Renal pelvis (tissue), 12 donors: ENCODE results near the gene VSTM2A. TPM values are rescaled to one million over a fixed set of nuclear protein-coding genes. Genes with fewer than 3 reads are reported as not detected.
"Not testable (repeated sequence)": the region's sequence is repeated elsewhere in the genome, so short reads cannot be mapped to it uniquely, and the experiment has no call there.

Experiments used
- DNase-seq: peaks from one replicate; pipeline ENCODE4 v3.0.0-alpha.2; 2013
- long read RNA-seq, 16 experiments: transcript quantifications; one replicate each; lab custom pipeline, GENCODE V29; 2026
- polyA plus RNA-seq, 3 donors: library from polyadenylated mRNA; unstranded; fragments of 120-200 nt; gene quantifications; one replicate each; pipeline ENCODE4 v1.2.1, GENCODE V29; 2013; ENCODE audit not compliant: insufficient read length in 3 of 3

VSTM2A gene, protein sequence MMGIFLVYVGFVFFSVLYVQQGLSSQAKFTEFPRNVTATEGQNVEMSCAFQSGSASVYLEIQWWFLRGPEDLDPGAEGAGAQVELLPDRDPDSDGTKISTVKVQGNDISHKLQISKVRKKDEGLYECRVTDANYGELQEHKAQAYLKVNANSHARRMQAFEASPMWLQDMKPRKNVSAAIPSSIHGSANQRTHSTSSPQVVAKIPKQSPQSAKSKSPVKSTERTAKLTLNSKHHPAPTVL
- polyA plus RNA-seq, result 1 to 10 TPM; 1.8 to 2.7 (median 1.8) TPM
- long read RNA-seq, donor 1, result 0 reads
- long read RNA-seq, donor 2, result 0 reads
- long read RNA-seq, donor 3, result 0 reads
- long read RNA-seq, donor 4, result 0 reads
- long read RNA-seq, donor 5, result 0 reads
- long read RNA-seq, donor 6, result 0 reads
- long read RNA-seq, donor 7, partial matches to known transcripts, result 0 of 1 reads
- long read RNA-seq, donor 7, other reads (novel, unspliced or antisense), result 0 of 1 reads
- long read RNA-seq, donor 8, result 0 reads
- long read RNA-seq, donor 9, partial matches to known transcripts, result 0 of 1 reads
- long read RNA-seq, donor 9, other reads (novel, unspliced or antisense), result 0 of 1 reads
- long read RNA-seq, donor 10, partial matches to known transcripts, result 0 of 1 reads
- long read RNA-seq, donor 10, other reads (novel, unspliced or antisense), result 0 of 1 reads
- long read RNA-seq, donor 11, result 0 reads
- long read RNA-seq, donor 12, partial matches to known transcripts, result 0 of 2 reads
- long read RNA-seq, donor 12, other reads (novel, unspliced or antisense), result 0 of 2 reads
- long read RNA-seq, donor 13, result 0 reads
- long read RNA-seq, donor 14, partial matches to known transcripts, result 0 of 1 reads
- long read RNA-seq, donor 14, other reads (novel, unspliced or antisense), result 0 of 1 reads
- long read RNA-seq, donor 15, partial matches to known transcripts, result 0 of 2 reads
- long read RNA-seq, donor 15, other reads (novel, unspliced or antisense), result 0 of 2 reads
- long read RNA-seq, donor 16, partial matches to known transcripts, result 0 of 4 reads
- long read RNA-seq, donor 16, other reads (novel, unspliced or antisense), result 0 of 4 reads

- peak; percentile 58 for DNase-seq
These were observed at the start of gene VSTM2A for GRCh38 chr7:54541669-54542625. Gene VSTM2A (plus strand): TSS chr7:54542375. CDS start chr7:54542731, 356 bp downstream.

DNA sequence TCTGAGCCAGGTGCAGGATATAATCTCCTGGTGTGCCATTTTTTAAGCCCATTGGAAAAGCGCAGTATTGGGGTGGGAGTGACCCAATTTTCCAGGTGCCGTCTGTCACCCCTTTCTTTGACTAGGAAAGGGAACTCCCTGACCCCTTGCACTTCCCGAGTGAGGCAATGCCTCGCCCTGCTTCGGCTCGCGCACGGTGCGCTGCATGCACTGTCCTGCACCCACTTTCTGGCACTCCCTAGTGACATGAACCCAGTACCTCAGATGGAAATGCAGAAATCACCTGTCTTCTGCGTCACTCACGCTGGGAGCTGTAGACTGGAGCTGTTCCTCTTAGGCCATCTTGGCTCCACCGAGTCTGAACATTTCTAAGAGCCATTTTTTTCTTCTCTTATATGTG, 37.6 kb upstream of the VSTM2A start:
- DNase-seq, result not testable (repeated sequence)

- DNase-seq, result no peak
These were observed 12.6 kb upstream of the VSTM2A start for GRCh38 chr7:54529568-54529967.

DNA sequence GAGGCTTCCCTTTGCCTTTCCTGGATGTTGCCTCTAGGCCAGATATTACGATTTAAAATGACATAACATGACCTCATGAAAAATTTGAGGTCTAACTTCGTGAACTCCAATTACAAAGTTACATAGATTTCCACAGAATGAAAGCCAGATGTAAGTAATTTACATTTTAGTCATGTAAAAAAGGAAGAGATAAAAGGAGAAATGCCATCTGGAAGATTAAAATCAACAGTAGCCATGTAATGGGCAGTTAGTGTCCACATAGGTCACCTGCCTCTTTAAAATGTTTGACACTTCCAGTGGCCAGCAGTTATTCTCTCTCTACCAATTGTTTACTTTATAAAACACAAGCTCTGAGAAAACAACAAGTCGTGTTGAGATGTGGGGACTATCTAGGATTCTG, 4.1 kb upstream of the VSTM2A start:
- no peak for DNase-seq

- DNase-seq, result peak; percentile 52
These were observed 895 bp downstream of the VSTM2A start for GRCh38 chr7:54543051-54543488.

DNA sequence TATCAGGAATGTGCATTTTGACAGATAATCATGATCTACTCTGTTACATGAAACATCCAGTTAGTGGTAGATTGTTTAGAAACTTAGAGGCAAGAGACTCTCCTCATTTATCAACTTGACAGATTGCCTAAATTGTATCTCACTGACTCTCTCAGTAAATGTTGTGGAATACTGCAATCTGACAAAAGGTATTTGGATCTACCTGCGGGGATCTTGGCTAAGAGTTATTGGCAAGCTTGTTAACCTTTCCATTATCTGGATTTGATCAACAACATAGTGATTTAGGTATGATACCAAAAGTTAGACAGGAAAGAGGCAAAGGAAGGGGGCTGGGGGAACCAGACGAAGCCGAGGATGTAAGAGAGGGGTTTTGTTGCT, 2.0 kb downstream of the VSTM2A start:
- DNase-seq, result no peak

- DNase-seq, result no peak
These were observed 2.5 kb downstream of the VSTM2A start for GRCh38 chr7:54544527-54545240.

- no peak for DNase-seq
These were observed 3.0 kb downstream of the VSTM2A start for GRCh38 chr7:54545241-54545563.

GRCh38 chr7:54546081-54546985, 4.2 kb downstream of the VSTM2A start:
- DNase-seq, result peak; percentile 20

GRCh38 chr7:54546986-54547314, 4.8 kb downstream of the VSTM2A start:
- DNase-seq, result no peak

DNA sequence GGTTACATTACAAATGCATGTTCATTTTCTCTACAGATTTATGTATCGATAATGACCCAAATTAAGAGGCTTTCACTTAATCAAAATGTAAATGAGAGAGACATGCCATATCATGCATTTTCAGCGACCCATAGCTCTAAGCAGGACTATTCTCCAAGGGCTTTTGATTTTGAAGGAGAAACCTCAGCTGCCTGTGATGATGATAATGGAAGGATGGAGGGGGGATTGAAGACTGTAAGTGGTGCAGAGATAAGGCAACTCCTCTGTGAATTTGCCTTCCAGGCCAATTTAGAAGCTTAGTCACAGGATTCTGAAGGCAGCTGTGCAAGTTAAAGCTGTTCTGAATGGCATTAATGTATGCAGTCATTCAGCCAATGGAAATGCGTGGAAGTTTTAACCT, 8.3 kb downstream of the VSTM2A start:
- no peak for DNase-seq

DNA sequence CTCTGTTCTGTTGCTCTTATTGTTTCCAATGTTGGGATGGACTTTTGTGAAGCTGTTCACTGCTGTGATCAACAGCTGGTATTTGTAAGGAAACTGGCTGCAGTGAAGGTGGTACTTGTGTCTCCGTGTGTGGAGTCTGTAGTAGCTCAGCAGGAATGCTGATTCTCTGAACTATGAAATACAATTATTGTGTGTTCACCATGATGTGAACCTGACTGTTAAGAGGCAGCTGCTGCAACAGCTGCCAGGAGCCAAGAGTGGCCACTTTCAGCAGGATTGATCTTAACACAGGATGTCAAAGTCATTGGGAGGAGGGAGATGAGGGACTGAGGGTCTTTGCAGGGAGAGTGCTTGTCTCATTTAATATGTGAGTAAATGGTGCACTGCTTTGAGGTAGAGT, 13.9 kb downstream of the VSTM2A start:
- DNase-seq, result no peak

DNA sequence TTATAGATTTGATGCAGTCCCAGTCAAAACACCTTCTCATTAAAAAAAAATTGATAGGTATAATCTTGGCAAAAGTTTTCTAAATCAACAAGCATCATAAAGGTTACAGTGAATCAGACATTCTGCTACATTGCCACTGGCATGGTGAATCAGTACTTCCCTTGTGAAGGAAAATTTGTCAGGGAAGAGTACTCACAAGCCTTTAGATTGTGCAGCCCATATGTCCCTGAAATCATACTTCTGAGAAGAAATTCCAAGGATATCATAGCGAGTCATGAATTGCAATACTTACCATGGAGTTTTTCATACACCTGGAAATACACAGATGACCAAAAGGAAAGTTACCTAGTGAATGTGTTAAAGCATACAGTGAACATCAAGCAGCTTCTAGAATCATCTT, 17.2 kb downstream of the VSTM2A start:
- no peak for DNase-seq

DNA sequence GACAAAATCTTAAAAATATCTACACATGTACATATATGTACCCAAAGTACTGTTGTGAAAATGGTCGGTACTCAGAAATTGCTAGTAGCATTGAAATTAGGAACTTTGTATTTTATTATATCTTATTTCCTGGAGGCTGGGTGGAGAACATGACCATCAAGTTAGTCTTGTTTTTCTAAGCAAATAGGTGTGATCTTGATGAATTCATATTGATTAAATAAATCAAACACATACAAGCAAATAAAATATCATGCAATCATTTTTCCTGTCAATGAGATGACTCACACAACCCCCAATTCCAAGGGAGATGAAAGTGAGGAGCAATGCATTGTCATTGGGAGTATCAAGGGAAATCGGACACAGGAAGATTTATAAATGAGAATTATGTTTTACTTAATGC, 18.0 kb downstream of the VSTM2A start:
- DNase-seq, result no peak

GRCh38 chr7:54560723-54561122, 18.5 kb downstream of the VSTM2A start:
- no peak for DNase-seq

DNA sequence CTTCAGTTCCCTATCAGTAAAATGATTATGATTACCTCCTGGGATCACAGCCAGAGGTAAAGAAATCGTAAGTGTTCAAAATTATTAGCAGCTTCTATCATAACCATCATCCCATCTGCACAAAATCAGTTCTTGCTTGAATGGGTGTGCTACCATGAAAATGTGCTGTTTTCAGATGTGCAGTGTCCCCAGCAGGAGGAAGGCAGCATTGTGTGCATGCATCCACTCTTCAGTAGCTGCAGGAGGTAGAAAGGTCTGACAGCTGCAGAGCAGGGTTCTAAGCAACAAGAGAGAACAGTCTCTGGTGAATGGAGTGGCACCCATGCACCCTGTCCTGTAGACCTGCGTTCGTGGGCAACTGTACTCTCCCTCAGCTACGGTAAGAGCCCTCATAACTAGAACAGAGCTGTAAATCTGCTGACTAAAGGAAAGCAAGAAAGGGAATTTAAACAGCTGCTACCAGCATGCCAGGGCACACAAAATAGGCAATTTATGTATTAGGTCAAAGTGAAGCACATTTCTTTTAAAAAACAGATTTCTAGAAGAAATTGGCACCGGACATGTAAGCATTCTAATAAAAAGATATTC, 21.2 kb downstream of the VSTM2A start:
- DNase-seq, result no peak

DNA sequence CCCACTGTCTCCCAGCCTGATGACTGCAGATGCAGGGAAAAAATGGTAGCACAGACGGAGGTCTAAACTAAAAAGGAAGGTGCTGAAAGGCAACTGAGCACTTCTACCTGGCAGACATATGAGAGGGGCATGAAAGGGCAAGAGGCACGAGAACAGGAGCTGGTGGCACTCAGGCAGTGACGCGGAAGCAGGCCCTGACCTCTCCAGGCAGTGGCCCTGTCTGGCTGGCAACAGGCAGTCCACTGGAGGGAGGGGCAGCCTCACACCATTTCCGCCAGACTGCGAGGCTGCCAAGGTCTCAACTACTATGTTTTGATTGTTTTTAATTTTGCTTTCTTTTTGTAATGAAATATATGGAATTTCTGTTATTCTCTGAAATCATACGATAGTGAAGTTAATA, 23.3 kb downstream of the VSTM2A start:
- no peak for DNase-seq

DNA sequence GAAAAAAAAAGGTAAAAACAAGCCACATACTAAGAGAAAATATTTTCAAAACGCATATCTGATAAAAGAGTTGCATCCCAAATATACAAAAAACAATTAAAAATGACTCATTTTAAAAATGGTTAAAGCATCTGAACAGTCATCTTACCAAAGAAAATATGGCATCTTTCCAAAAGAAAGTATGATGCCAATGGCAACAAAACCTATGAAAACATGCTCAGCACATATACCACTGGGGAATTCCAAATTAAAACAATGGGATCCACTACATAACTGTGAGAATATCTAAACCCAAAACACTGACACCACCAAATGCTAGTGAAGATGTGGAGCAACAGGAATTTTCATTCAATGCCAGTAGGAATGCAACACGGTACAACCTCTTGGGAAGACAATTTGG, 39.3 kb downstream of the VSTM2A start:
- DNase-seq, result no peak
